HepG2 (cell line): ENCODE measurements around the gene ASTN2. TPM values are rescaled to one million over a fixed set of nuclear protein-coding genes. Genes with fewer than 3 reads are reported as not detected.

Experiments
- ATAC-seq: fragments of 200-7000 bp; cut with Tn5 transposase; 3 replicates; pipeline ENCODE4 v1.9.1; 2020; ENCODE audit warnings: mild to moderate bottlenecking, moderate library complexity
- BruUV-seq: library from RNA; stranded (reverse); fragments of 400-500 nt; replicated peaks from 2 replicates; lab custom pipeline; 2021; lab: Mats Ljungman, UMichigan
- CTCF ChIA-PET: fragments of 300-600 bp; formaldehyde crosslinking; extraction: SDS; loops from one replicate; lab custom pipeline; 2021; ENCODE audit warnings: low total read pairs, inconsistent platforms, low intra/inter-chr PET ratio; lab: Yijun Ruan, JAX
- POLR2A ChIA-PET: fragments of 350-600 bp; sonication (Branson Sonifier 250); formaldehyde crosslinking; loops from one replicate; lab custom pipeline; 2020; ENCODE audit warnings: antibody characterized with exemption, inconsistent platforms; lab: Yijun Ruan, JAX
- DNase-seq: peaks from one replicate; pipeline ENCODE4 v3.0.0-alpha.2; 2015; ENCODE audit warnings: low spot score
- FAIRE-seq: peaks from 3 replicates; lab custom pipeline; 2011; peaks lifted over from hg19 to GRCh38; lab: Jason Lieb, UNC
- H2AFZ ChIP-seq: one replicate; pipeline ENCODE4 v1.6.1; 2011; ENCODE audit warnings: low read length, inconsistent platforms
- H3K27ac ChIP-seq: fragments of 300-600 bp; 3 replicates; pipeline ENCODE4 v1.8.0; 2011; ENCODE audit warnings: mixed run types, mild to moderate bottlenecking, mixed read lengths, low read length, inconsistent platforms; ENCODE audit not compliant: insufficient read depth; ENCODE audit errors: extremely low read length
- H3K27me3 ChIP-seq, 2 experiments: fragments of 200-600 bp in 1 of 2; 2 replicates in 1 of 2; 3 replicates in 1 of 2; pipeline versions ENCODE4 v1.6.0 to v1.8.0; 2011; ENCODE audit warnings: low read length in 2 of 2, mild to moderate bottlenecking in 2 of 2, moderate library complexity in 2 of 2, inconsistent platforms in 1 of 2; ENCODE audit not compliant: insufficient read depth in 2 of 2, control insufficient read depth in 1 of 2
- H3K36me3 ChIP-seq, 2 experiments: fragments of 200-600 bp in 1 of 2; replicated peaks in 1 of 2; 2 replicates in 1 of 2; 3 replicates in 1 of 2; pipeline versions ENCODE4 v1.5.1 to v1.8.0; 2011; ENCODE audit warnings: low read length in 2 of 2, inconsistent platforms in 1 of 2; ENCODE audit not compliant: insufficient read depth in 2 of 2, control insufficient read depth in 1 of 2
- H3K4me1 ChIP-seq: 2 replicates; pipeline ENCODE4 v1.5.1; 2012; ENCODE audit warnings: low read length, inconsistent platforms; ENCODE audit not compliant: insufficient read depth
- H3K4me2 ChIP-seq: 2 replicates; pipeline ENCODE4 v1.6.0; 2011; ENCODE audit warnings: low read depth, low read length, inconsistent platforms
- H3K4me3 ChIP-seq, 3 experiments: fragments of 200-600 bp in 1 of 3; sonication (generic), shearing (Covaris generic) in 1 of 3; replicated peaks in 1 of 3; 2 replicates each; pipeline ENCODE4 v1.5.1; 2011 to 2016; ENCODE audit warnings: low read length in 3 of 3, inconsistent platforms in 2 of 3, low read depth in 2 of 3, mild to moderate bottlenecking in 2 of 3, control low read depth in 1 of 3, mixed read lengths in 1 of 3; ENCODE audit not compliant: insufficient read depth in 1 of 3
- H3K79me2 ChIP-seq: one replicate; pipeline ENCODE4 v1.6.1; 2011; ENCODE audit warnings: low read length, inconsistent platforms; ENCODE audit not compliant: insufficient read depth
- H3K9ac ChIP-seq: 2 replicates; pipeline ENCODE4 v1.6.0; 2011; ENCODE audit warnings: mild to moderate bottlenecking, low read depth, low read length, inconsistent platforms; ENCODE audit not compliant: insufficient read depth
- H3K9me3 ChIP-seq: 2 replicates; pipeline ENCODE4 v1.5.1; 2012; ENCODE audit warnings: mild to moderate bottlenecking, low read length
- H4K20me1 ChIP-seq: 2 replicates; pipeline ENCODE4 v1.6.0; 2011; ENCODE audit warnings: inconsistent platforms, mild to moderate bottlenecking, low read length, moderate library complexity; ENCODE audit not compliant: insufficient read depth
- GMEB1 ChIP-seq: sonication (generic); formaldehyde crosslinking; IDR thresholded peaks from 2 replicates; pipeline ENCODE4 v1.5.1; 2020; ENCODE audit warnings: missing genetic modification reagents, mild to moderate bottlenecking, borderline replicate concordance
- HDAC2 ChIP-seq: sonication (generic); formaldehyde crosslinking; IDR thresholded peaks from 2 replicates; pipeline ENCODE4 v1.4.0; 2020; ENCODE audit warnings: missing genetic modification reagents
- HOXD1 ChIP-seq: sonication (generic); formaldehyde crosslinking; IDR thresholded peaks from 2 replicates; pipeline ENCODE4 v1.5.0; 2020; ENCODE audit warnings: missing genetic modification reagents
- NFYC ChIP-seq: IDR thresholded peaks from 2 replicates; pipeline ENCODE4 v1.6.1; 2016; ENCODE audit warnings: missing genetic modification reagents, missing compliant biosample characterization
- NR1H2 ChIP-seq: sonication (generic); formaldehyde crosslinking; IDR thresholded peaks from 2 replicates; pipeline ENCODE4 v1.8.1; 2022; ENCODE audit warnings: low read depth, missing genetic modification reagents, borderline replicate concordance
- ZNF180 ChIP-seq: sonication (generic); formaldehyde crosslinking; IDR thresholded peaks from 2 replicates; pipeline ENCODE4 v1.4.0; 2020; ENCODE audit warnings: low read depth, missing genetic modification reagents, borderline replicate concordance
- ZNF207 ChIP-seq: fragments of 450-650 bp; IDR thresholded peaks from 2 replicates; pipeline ENCODE4 v1.6.1; 2016; ENCODE audit warnings: antibody characterized with exemption, borderline replicate concordance
- ZNF333 ChIP-seq: sonication (generic); formaldehyde crosslinking; IDR thresholded peaks from 2 replicates; pipeline ENCODE4 v1.4.0; 2020; ENCODE audit warnings: mild to moderate bottlenecking, missing genetic modification reagents, borderline replicate concordance
- ZNF335 ChIP-seq: sonication (generic); formaldehyde crosslinking; IDR thresholded peaks from 2 replicates; pipeline ENCODE4 v1.4.0; 2020; ENCODE audit warnings: missing genetic modification reagents
- ZNF558 ChIP-seq: sonication (generic); formaldehyde crosslinking; IDR thresholded peaks from 2 replicates; pipeline ENCODE4 v1.9.0; 2022; ENCODE audit warnings: mild to moderate bottlenecking, missing genetic modification reagents, borderline replicate concordance
- ZNF563 ChIP-seq: sonication (generic); formaldehyde crosslinking; IDR thresholded peaks from 2 replicates; pipeline ENCODE4 v1.8.0; 2022; ENCODE audit warnings: mild to moderate bottlenecking, moderate library complexity, missing genetic modification reagents
- ZNF850 ChIP-seq: sonication (generic); formaldehyde crosslinking; conservative IDR thresholded peaks from 2 replicates; pipeline ENCODE4 v1.9.0; 2021; ENCODE audit warnings: mild to moderate bottlenecking, missing genetic modification reagents
- WGBS: methylation state at CpG from one replicate; pipeline ENCODE4 v1.1.6; 2017; ENCODE audit warnings: low lambda C conversion rate; 5-methylcytosine and 5-hydroxymethylcytosine counted together
- in situ Hi-C: cut with HindIII; loops from 2 replicates; pipeline ENCODE4 v1.10.0; 2017; ENCODE audit warnings: low pct_unique_long_range_greater_than_20kb; ENCODE audit not compliant: extremely low pct_ligation_motif_present
- intact Hi-C: fragments of 100-400 bp; cut with micrococcal nuclease; formaldehyde crosslinking; loops from one replicate; pipeline ENCODE4 v1.10.0; 2022; ENCODE audit not compliant: unreplicated experiment
- polyA plus RNA-seq, 8 experiments: library from polyadenylated mRNA; depleted of rRNA in 3 of 8; stranded (reverse) in 7 of 8; unstranded in 1 of 8; fragments of >200 nt; fragmentation: Illumina TruSeq in 4 of 8; extraction: Trizol in 4 of 8; gene quantifications; 2 replicates each; pipeline versions ENCODE4 v1.2.1 to v1.2.3, GENCODE V29; 2011 to 2016; ENCODE audit warnings: low read depth in 4 of 8, missing spikeins in 1 of 8, mixed read lengths in 1 of 8; ENCODE audit not compliant: insufficient read depth in 1 of 8
- total RNA-seq, 5 experiments: library from RNA; depleted of rRNA; stranded (reverse); fragments of >200 nt; fragmentation: Illumina TruSeq; extraction: Trizol; gene quantifications; 2 replicates each; pipeline ENCODE4 v1.2.3, GENCODE V29; 2016; ENCODE audit warnings: low read depth in 1 of 5

ASTN2 gene
- total and polyA plus RNA-seq, 2 of the 13 experiments (the other 11 are each of a cell fraction or from before 2014, with no cell fraction given), result 5.2 to 13.5 TPM

DNA sequence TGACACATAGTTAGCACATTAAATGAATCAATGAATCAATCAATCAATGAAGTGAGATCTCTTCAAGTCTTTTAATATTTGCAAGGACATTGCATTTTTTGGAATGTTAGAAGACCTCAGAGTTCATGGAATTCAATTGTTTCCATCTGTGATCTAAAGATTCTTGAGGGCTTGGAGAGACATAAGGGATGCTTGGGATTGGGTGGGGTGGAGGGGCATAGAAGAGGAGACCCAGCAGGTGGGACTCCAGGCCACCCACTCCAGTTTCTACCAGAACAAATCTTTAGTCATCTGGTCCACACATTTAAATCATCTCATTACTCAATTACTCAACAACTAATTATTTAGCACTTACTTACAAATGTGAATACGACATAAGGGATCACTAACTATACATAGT lies 978.7 kb downstream of the ASTN2 start:
- DNase-seq (no peak), FAIRE-seq (no peak), ATAC-seq (no peak)
- H2AFZ ChIP-seq, result no peak overlapping the region
- in situ Hi-C loops (no loop called here), intact Hi-C loops (no loop called here)
- WGBS, result 91% methylated on average over 1 of the region's 1 CpG
- H4K20me1 ChIP-seq, result no peaks in the 10 kb centered on the region
- H3K4me3 ChIP-seq, result no peak overlapping the region
- H3K4me1 ChIP-seq, result peaks cover 23% of the 10 kb centered on the region
- no peaks in the 10 kb centered on the region for H3K79me2 ChIP-seq
- H3K9ac ChIP-seq, result no peak overlapping the region
- H3K4me2 ChIP-seq, result no peak overlapping the region
- ChIA-PET CTCF (no interaction called here), POLR2A (no interaction called here)
- no peaks in the 10 kb centered on the region for H3K9me3 ChIP-seq
- no TSS peak for BruUV-seq
- no peaks in the 10 kb centered on the region for H3K36me3 ChIP-seq
- no peak for TF ChIP-seq HOXD1
- no peak for TF ChIP-seq ZNF180 (CRISPR knock-in tag)
- TF ChIP-seq ZNF563 (CRISPR knock-in tag), result no peak
- no peak for TF ChIP-seq ZNF850
- TF ChIP-seq ZNF558 (CRISPR knock-in tag), result no peak
- no peak for TF ChIP-seq ZNF335
- TF ChIP-seq NR1H2 (CRISPR knock-in tag), result no peak
- TF ChIP-seq NFYC (CRISPR knock-in tag), result no peak
- no peak overlapping the region for H3K27ac ChIP-seq
- no peaks in the 10 kb centered on the region for H3K27me3 ChIP-seq

DNA sequence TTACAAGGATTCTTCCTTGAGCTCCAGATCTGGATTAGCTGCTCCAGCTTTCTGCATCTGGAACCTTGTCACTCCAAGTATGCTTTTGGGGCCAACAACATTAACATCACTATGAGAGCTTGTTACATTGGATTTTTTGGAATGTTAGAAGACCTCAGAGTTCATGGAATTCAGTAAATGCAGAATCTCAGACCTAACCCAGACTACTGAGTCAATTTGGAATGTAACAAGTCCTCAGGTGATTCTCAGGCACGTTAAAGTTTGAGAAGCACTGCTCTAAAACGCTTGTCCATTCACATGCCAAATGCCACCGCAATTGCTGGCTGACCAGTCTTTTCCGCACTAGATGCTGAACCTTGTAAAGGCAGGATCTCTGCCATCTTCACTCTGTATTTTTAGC lies 979.2 kb downstream of the ASTN2 start:
- intact Hi-C loops (no loop called here), in situ Hi-C loops (no loop called here)
- no TSS peak for BruUV-seq
- Histone ChIP-seq H3K27ac (no peak overlapping the region), H3K4me2 (no peak overlapping the region), H4K20me1 (no peaks in the 10 kb centered on the region), H3K9ac (no peak overlapping the region), H3K79me2 (no peaks in the 10 kb centered on the region), H3K9me3 (no peaks in the 10 kb centered on the region), H2AFZ (no peak overlapping the region), H3K4me3 (no peak overlapping the region), H3K36me3 (no peaks in the 10 kb centered on the region), H3K4me1 (peaks cover 27% of the 10 kb centered on the region), H3K27me3 (no peaks in the 10 kb centered on the region)
- WGBS, result 76% methylated on average over 3 of the region's 4 CpGs
- FAIRE-seq (no peak), DNase-seq (no peak), ATAC-seq (no peak)
- TF ChIP-seq ZNF333 (CRISPR knock-in tag) (no peak), ZNF207 (no peak), HDAC2 (CRISPR knock-in tag) (no peak), GMEB1 (no peak)
- ChIA-PET POLR2A (no interaction called here), CTCF (no interaction called here)
